22Rv1 (cell line): ENCODE measurements around the gene HP.
A peak's percentile ranks its signal among the peaks of the same experiment; 100 is the strongest.

ENCODE experiments used
- ZFX ChIP-seq: fragments of 450-650 bp; IDR thresholded peaks from 2 replicates; pipeline ENCODE4 v1.6.1; 2017; ENCODE audit warnings: antibody characterized with exemption, borderline replicate concordance
- TF ChIP-seq, protein P1 (sequence below): fragments of 450-650 bp; IDR thresholded peaks from 2 replicates; pipeline ENCODE4 v1.5.1; 2017; ENCODE audit warnings: mild to moderate bottlenecking

DNA sequence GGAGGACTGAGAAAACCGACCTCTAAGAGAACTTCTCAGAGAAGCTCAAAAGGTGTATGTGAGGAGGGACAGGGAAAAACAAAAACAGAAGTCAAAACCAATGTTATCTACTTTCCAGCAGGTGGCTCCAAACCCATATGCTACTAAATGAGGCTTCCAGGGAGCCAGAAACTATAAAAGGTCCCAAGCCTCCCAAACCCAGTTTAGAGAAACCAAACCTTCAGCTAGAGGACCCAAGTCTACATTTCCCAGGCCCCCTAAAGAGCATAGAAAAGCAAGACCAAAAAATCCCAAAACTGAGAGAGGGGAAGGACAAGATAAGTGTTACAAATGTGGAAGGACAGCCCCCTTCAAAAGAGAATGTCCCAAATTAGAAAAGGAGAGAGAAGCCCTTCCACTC is 12.4 kb downstream of the HP start:
- TF ChIP-seq, protein P1, sequence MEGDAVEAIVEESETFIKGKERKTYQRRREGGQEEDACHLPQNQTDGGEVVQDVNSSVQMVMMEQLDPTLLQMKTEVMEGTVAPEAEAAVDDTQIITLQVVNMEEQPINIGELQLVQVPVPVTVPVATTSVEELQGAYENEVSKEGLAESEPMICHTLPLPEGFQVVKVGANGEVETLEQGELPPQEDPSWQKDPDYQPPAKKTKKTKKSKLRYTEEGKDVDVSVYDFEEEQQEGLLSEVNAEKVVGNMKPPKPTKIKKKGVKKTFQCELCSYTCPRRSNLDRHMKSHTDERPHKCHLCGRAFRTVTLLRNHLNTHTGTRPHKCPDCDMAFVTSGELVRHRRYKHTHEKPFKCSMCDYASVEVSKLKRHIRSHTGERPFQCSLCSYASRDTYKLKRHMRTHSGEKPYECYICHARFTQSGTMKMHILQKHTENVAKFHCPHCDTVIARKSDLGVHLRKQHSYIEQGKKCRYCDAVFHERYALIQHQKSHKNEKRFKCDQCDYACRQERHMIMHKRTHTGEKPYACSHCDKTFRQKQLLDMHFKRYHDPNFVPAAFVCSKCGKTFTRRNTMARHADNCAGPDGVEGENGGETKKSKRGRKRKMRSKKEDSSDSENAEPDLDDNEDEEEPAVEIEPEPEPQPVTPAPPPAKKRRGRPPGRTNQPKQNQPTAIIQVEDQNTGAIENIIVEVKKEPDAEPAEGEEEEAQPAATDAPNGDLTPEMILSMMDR: peak; percentile 77
- TF ChIP-seq ZFX: no peak
